Body of pancreas (tissue), 4 donors: Measurements from ENCODE around the gene EXOC3L2. TPM values are rescaled to one million over a fixed set of nuclear protein-coding genes. Genes with fewer than 3 reads are reported as not detected.
"Not testable (repeated sequence)": the region's sequence is repeated elsewhere in the genome, so short reads cannot be mapped to it uniquely, and the experiment has no call there.

Source experiments
- ATAC-seq: fragments of 150-250 bp; one replicate; pipeline ENCODE4 v1.9.1; 2016
- DNase-seq, 4 donors: peaks; one replicate each; pipeline ENCODE4 v3.0.0-alpha.2; 2019
- H3K27ac ChIP-seq, 4 donors: fragments of 200-600 bp; sonication (generic); 1 replicate in 3 of 4; 2 replicates in 1 of 4; pipeline versions ENCODE4 v1.5.1 to v1.6.1; 2016 to 2019; ENCODE audit warnings: mild to moderate bottlenecking in 1 of 4, mixed read lengths in 1 of 4, moderate library complexity in 1 of 4
- H3K27me3 ChIP-seq, 2 donors: fragments of 200-600 bp; sonication (generic); one replicate each; pipeline ENCODE4 v1.6.0; 2016; ENCODE audit warnings: mild to moderate bottlenecking in 1 of 2
- H3K36me3 ChIP-seq, 2 donors: fragments of 200-600 bp; sonication (generic); replicated peaks in 1 of 2; 2 replicates each; pipeline ENCODE4 v1.5.1; 2016; ENCODE audit warnings: low read depth in 2 of 2; ENCODE audit not compliant: insufficient read depth in 1 of 2
- H3K4me1 ChIP-seq: fragments of 200-600 bp; sonication (generic); one replicate; pipeline ENCODE4 v1.6.0; 2016
- H3K4me3 ChIP-seq, 2 donors: fragments of 200-600 bp; sonication (generic); 1 replicate in 1 of 2; 2 replicates in 1 of 2; pipeline ENCODE4 v1.5.1; 2016 to 2019
- H3K9me3 ChIP-seq, 3 donors: fragments of 200-600 bp; sonication (generic); 1 replicate in 2 of 3; 2 replicates in 1 of 3; pipeline ENCODE4 v1.5.1; 2016
- POLR2A ChIP-seq, 3 donors: fragments of 450-650 bp; IDR thresholded peaks; one replicate each; pipeline ENCODE4 v1.6.1; 2016; ENCODE audit warnings: antibody characterized with exemption in 3 of 3, mild to moderate bottlenecking in 2 of 3
- whole genome bisulfite sequencing, 2 donors: methylation state at CpG; one replicate each; pipeline ENCODE4 v1.1.5; 2017; 5-methylcytosine and 5-hydroxymethylcytosine counted together
- intact Hi-C: fragments of 100-400 bp; cut with DNase I; formaldehyde crosslinking; loops from one replicate; pipeline ENCODE4 v1.15.1; 2023
- total RNA-seq, 2 donors: library from RNA; depleted of rRNA; stranded (reverse); fragments of >200 nt; gene quantifications; one replicate each; pipeline ENCODE4 v1.1.0, GENCODE V29; 2016
- TF ChIP-seq, protein P1 (sequence below), 7 experiments: fragments of 450-650 bp in 4 of 7; fragments of 200-600 bp in 3 of 7; sonication (generic) in 3 of 7; IDR thresholded peaks; one replicate each; pipeline ENCODE4 v1.5.1; 2016 to 2019; ENCODE audit warnings: antibody characterized with exemption in 7 of 7

EXOC3L2 gene
- total RNA-seq, 2 donors from 2014 or later: 4.2 to 6.9 TPM

DNA sequence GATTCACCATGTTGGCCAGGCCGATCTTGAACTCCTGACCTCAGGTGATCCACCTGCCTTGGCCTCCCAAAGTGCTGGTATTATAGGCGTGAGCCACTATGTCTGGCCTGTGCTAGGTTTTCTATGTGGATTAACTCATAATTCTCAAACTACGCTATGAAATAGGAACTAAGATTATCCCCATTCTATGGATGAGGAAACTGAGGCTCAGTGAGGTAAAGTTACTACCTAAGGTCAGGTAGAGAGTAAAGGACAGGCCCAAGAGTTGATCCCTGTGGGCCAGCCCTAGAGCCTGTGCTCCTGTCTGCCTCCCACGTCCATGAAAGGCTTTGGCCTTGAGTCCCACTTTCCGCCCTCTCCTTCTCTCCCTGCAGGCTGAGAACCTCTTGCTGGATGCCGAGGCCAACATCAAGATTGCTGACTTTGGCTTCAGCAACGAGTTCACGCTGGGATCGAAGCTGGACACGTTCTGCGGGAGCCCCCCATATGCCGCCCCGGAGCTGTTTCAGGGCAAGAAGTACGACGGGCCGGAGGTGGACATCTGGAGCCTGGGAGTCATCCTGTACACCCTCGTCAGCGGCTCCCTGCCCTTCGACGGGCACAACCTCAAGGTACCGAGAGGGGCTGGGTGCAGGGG, 26.0 kb upstream of the EXOC3L2 start:
- H3K9me3 ChIP-seq: no peaks in the 10 kb centered on the region
- peaks cover 12% of the 10 kb centered on the region for H3K4me1 ChIP-seq
- no peaks in the 10 kb centered on the region for H3K27me3 ChIP-seq
- peaks cover 0 to 1% of the 10 kb centered on the region in 2 donors for H3K36me3 ChIP-seq
- H3K27ac ChIP-seq: no peak overlapping the region
- ATAC-seq (no peak), DNase-seq (no peak)
- WGBS, 2 donors: 88% methylated on average over 11 to 21 of the region's 21 CpGs
- intact Hi-C loops: no loop called here
- H3K4me3 ChIP-seq: no peak overlapping the region
- TF ChIP-seq, protein P1, sequence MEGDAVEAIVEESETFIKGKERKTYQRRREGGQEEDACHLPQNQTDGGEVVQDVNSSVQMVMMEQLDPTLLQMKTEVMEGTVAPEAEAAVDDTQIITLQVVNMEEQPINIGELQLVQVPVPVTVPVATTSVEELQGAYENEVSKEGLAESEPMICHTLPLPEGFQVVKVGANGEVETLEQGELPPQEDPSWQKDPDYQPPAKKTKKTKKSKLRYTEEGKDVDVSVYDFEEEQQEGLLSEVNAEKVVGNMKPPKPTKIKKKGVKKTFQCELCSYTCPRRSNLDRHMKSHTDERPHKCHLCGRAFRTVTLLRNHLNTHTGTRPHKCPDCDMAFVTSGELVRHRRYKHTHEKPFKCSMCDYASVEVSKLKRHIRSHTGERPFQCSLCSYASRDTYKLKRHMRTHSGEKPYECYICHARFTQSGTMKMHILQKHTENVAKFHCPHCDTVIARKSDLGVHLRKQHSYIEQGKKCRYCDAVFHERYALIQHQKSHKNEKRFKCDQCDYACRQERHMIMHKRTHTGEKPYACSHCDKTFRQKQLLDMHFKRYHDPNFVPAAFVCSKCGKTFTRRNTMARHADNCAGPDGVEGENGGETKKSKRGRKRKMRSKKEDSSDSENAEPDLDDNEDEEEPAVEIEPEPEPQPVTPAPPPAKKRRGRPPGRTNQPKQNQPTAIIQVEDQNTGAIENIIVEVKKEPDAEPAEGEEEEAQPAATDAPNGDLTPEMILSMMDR (IDR thresholded peaks at IDR 0.05): no peak
- TF ChIP-seq POLR2A (IDR thresholded peaks at IDR 0.05): no peak

DNA sequence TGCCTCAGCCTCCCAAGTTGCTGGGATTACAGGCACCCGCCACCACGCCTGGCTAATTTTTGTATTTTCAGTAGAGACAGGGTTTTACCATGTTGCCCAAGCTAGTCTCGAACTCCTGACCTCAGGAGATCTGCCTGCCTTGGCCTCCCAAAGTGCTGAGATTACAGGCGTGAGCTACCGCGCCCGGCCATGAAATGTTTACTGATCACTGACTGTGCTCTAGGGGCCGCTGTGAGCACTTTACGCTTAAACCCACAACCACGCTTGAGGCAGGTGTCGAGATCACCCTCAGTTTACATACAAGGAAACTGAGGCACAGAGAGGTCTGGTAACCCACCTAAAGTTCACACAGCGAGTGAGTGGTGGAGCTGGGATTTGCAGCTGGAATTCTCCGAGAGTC, 24.7 kb upstream of the EXOC3L2 start:
- H3K9me3 ChIP-seq, H3K27ac ChIP-seq, H3K4me3 ChIP-seq, H3K27me3 ChIP-seq, H3K36me3 ChIP-seq, intact Hi-C loops, DNase-seq, ATAC-seq: not testable (repeated sequence)
- 87 to 92% methylated on average over 13 of the region's 13 CpGs for WGBS, 2 donors
- H3K4me1 ChIP-seq: peaks cover 12% of the 10 kb centered on the region

DNA sequence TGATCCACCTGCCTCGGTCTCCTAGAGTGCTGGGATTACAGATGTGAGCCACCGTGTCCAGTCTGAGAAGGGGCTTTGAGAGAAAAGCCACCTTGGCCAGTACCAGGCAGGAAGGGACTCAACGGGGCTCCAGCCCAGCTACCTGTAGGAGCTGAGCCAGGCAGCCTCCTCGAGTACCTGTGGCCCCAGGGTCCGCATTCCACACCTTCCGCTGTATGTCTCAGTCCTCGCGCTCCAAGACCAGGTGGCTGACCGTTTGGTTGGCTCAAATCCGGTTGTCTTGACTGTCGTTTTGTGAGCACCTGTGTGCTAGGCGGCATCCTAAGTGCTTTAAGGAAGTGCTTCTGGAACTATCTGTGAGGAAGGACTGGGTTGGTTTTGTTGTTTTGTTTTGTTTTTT, 22.1 kb upstream of the EXOC3L2 start:
- DNase-seq: no peak
- no peak for TF ChIP-seq POLR2A (IDR thresholded peaks at IDR 0.05)
- TF ChIP-seq, protein P1 (IDR thresholded peaks at IDR 0.05): no peak
- H3K36me3 ChIP-seq: no peaks in the 10 kb centered on the region
- 88 to 90% methylated on average over 12 of the region's 12 CpGs for WGBS, 2 donors
- no peak overlapping the region for H3K27ac ChIP-seq
- no peaks in the 10 kb centered on the region for H3K27me3 ChIP-seq
- no peaks in the 10 kb centered on the region for H3K9me3 ChIP-seq
- H3K4me3 ChIP-seq: no peak overlapping the region
- intact Hi-C loops: no loop called here
- H3K4me1 ChIP-seq: no peaks in the 10 kb centered on the region
- no peak for ATAC-seq

DNA sequence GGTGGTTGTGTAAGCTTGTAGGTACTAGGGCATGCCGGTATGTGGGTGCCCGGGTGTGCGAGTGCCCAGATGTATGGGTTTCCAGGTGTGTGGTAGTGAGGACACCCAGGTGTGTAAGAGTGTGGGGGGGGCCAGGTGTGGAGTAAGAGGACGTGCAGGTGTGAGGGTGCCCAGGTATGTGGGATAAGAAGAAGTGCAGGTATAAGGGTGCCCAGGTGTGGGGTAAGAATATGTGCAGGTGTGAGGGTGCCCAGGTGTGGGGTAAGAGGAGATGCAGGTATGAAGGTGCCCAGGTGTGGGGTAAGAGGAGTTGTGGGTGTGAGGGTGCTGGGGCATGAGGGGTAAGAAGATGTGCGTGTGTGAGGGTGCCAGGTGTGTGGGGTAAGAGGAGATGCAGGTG, 20.2 kb upstream of the EXOC3L2 start:
- no peaks in the 10 kb centered on the region for H3K36me3 ChIP-seq
- 90 to 93% methylated on average over 5 of the region's 5 CpGs for WGBS, 2 donors
- no peaks in the 10 kb centered on the region for H3K27me3 ChIP-seq

DNA sequence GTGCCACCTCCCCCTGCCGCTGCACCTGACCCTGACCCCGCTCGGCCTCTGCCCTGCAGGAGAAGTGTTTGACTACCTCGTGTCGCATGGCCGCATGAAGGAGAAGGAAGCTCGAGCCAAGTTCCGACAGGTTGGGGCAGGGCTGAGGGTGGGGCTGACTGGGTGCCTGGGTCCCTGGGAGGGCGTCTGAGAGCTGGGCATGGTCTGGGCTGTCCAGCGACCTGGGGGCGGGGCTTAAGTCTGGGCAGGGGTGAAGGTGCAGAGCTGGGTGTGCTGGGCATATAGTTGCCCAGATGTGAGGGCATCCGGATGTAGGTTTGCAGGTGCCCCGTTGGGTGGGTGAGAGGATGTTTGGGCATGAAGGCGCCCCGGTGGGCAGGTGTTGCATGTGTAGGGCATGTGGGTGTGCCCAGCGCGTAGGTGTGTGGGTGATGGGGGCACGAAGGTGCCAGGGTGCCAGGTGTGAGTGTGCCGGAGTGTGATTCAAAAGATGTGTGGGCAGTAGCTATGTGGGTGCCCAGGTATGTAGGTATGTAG, 19.6 kb upstream of the EXOC3L2 start:
- no peaks in the 10 kb centered on the region for H3K27me3 ChIP-seq
- no peaks in the 10 kb centered on the region for H3K4me1 ChIP-seq
- ATAC-seq (no peak), DNase-seq (no peak)
- H3K36me3 ChIP-seq: no peaks in the 10 kb centered on the region
- H3K9me3 ChIP-seq: no peaks in the 10 kb centered on the region
- no peak for TF ChIP-seq POLR2A (IDR thresholded peaks at IDR 0.05)
- TF ChIP-seq, protein P1 (IDR thresholded peaks at IDR 0.05): no peak
- WGBS, 2 donors: 85 to 90% methylated on average over 8 to 19 of the region's 19 CpGs
- no peak overlapping the region for H3K4me3 ChIP-seq
- intact Hi-C loops: no loop called here
- no peak overlapping the region for H3K27ac ChIP-seq

More for the DNA sequence above, 20.2 kb upstream of the EXOC3L2 start:
- intact Hi-C loops: no loop called here
- H3K4me3 ChIP-seq: no peak overlapping the region
- no peaks in the 10 kb centered on the region for H3K4me1 ChIP-seq
- no peaks in the 10 kb centered on the region for H3K9me3 ChIP-seq
- no peak for TF ChIP-seq POLR2A (IDR thresholded peaks at IDR 0.05)
- TF ChIP-seq, protein P1 (IDR thresholded peaks at IDR 0.05): no peak
- DNase-seq: no peak
- H3K27ac ChIP-seq: no peak overlapping the region
- ATAC-seq: no peak
